Neural crest cell (in vitro differentiated cells): ENCODE measurements around the gene NUP62. TPM values are rescaled to one million over a fixed set of nuclear protein-coding genes. Genes with fewer than 3 reads are reported as not detected.
"Not testable (repeated sequence)": the region's sequence is repeated elsewhere in the genome, so short reads cannot be mapped to it uniquely, and the experiment has no call there.

ENCODE experiments used
- DNase-seq: peaks from one replicate; pipeline ENCODE4 v3.0.0; 2021; ENCODE audit warnings: low read depth, mixed read lengths, low spot score
- H3K27ac Mint-ChIP-seq: one replicate; pipeline ENCODE4 v1.8.0; 2021; ENCODE audit warnings: mild to moderate bottlenecking, mixed read lengths; ENCODE audit not compliant: unreplicated experiment
- H3K27me3 Mint-ChIP-seq: 2 replicates; pipeline ENCODE4 v1.8.0; 2021; ENCODE audit warnings: low read depth, mild to moderate bottlenecking, mixed read lengths
- H3K36me3 Mint-ChIP-seq: 2 replicates; pipeline ENCODE4 v1.8.0; 2021; ENCODE audit warnings: low read depth, mild to moderate bottlenecking, mixed read lengths
- H3K4me1 Mint-ChIP-seq: 2 replicates; pipeline ENCODE4 v1.8.0; 2021; ENCODE audit warnings: mixed read lengths
- H3K4me3 Mint-ChIP-seq: one replicate; pipeline ENCODE4 v1.8.0; 2021; ENCODE audit warnings: mild to moderate bottlenecking, mixed read lengths
- H3K9me3 Mint-ChIP-seq: 2 replicates; pipeline ENCODE4 v1.8.0; 2021; ENCODE audit warnings: mixed read lengths
- total RNA-seq: library from RNA; stranded (reverse); gene quantifications from 2 replicates; pipeline ENCODE4 v1.2.1, GENCODE V29; 2021
- TF ChIP-seq, protein P1 (sequence below): fragments of 200-600 bp; sonication (generic); conservative IDR thresholded peaks from 2 replicates; pipeline ENCODE4 v1.5.0; 2021; ENCODE audit warnings: antibody characterized with exemption, mild to moderate bottlenecking

NUP62 gene
- total RNA-seq, 1 donor from 2014 or later: 127 TPM

DNA sequence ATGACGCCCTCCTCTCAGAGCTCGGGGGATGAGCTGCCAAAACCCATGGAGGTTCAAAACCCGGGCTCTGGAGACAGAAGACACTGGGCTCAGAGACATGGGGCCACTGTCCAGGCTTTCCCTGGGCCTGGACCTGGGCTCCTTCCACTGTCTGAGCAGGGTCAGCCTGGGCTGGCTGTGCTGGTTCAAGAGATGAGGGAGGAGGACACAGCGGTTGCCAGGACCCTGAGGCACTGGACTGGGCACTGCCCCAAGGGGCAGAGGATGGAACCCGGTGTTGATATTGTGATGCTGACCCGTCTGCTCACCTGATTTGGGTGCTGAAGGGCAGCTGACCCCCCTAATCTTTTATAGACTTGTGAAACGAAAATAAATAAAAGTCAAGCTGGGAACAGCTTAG is 45.7 kb upstream of the NUP62 start:
- TF ChIP-seq, protein P1, sequence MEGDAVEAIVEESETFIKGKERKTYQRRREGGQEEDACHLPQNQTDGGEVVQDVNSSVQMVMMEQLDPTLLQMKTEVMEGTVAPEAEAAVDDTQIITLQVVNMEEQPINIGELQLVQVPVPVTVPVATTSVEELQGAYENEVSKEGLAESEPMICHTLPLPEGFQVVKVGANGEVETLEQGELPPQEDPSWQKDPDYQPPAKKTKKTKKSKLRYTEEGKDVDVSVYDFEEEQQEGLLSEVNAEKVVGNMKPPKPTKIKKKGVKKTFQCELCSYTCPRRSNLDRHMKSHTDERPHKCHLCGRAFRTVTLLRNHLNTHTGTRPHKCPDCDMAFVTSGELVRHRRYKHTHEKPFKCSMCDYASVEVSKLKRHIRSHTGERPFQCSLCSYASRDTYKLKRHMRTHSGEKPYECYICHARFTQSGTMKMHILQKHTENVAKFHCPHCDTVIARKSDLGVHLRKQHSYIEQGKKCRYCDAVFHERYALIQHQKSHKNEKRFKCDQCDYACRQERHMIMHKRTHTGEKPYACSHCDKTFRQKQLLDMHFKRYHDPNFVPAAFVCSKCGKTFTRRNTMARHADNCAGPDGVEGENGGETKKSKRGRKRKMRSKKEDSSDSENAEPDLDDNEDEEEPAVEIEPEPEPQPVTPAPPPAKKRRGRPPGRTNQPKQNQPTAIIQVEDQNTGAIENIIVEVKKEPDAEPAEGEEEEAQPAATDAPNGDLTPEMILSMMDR: no peak
- Mint-ChIP-seq H3K27me3 (no peaks in the 10 kb centered on the region), H3K4me3 (no peak overlapping the region), H3K9me3 (no peaks in the 10 kb centered on the region), H3K4me1 (no peaks in the 10 kb centered on the region), H3K36me3 (no peaks in the 10 kb centered on the region), H3K27ac (no peak overlapping the region)
- DNase-seq: no peak

DNA sequence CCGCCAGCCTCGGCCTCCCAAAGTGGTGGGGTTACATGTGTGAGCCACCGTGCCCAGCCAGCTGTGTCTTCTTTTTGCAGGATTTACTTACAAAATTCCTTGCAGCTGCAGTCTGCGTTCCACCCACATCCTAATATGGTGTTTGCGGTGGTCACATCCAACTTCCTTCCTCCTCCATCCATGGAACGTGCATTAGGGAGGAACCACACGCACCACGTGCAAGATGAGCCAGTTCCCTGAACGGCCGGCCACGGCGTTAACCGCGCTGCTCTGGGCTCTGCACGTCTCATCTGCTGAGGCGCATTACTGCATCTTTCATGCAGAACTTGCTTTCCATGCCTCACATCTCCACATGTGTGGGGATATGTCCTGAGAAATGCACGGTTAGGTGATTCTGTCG is 44.7 kb upstream of the NUP62 start:
- TF ChIP-seq, protein P1: no peak
- Mint-ChIP-seq H3K4me3 (no peak overlapping the region), H3K4me1 (no peaks in the 10 kb centered on the region), H3K27ac (no peak overlapping the region), H3K9me3 (no peaks in the 10 kb centered on the region), H3K27me3 (no peaks in the 10 kb centered on the region), H3K36me3 (no peaks in the 10 kb centered on the region)
- no peak for DNase-seq

DNA sequence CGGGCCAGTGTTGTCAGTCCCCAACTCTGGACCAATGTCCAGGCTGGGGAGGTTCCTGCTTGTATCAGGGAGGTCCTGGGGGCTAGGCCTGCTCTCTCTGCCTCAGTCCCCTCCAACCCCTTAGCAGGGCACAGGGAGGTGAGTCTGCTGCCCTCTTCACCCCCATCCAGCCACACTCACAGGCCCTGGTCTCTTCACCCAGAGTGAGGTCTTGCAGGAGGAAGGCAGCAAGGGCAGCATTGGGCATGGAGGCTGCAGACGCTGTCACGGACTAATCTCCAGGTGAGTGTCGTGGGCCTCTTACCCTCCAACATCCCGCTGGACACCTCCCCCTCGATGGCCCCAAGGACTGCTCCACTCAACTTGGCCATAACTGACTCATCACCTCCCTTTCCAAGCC is 43.5 kb upstream of the NUP62 start:
- H3K4me3 Mint-ChIP-seq: no peak overlapping the region
- H3K27ac Mint-ChIP-seq: no peak overlapping the region
- no peak for DNase-seq
- no peaks in the 10 kb centered on the region for H3K36me3 Mint-ChIP-seq
- H3K27me3 Mint-ChIP-seq: no peaks in the 10 kb centered on the region
- no peaks in the 10 kb centered on the region for H3K9me3 Mint-ChIP-seq
- no peaks in the 10 kb centered on the region for H3K4me1 Mint-ChIP-seq
- TF ChIP-seq, protein P1: no peak

DNA sequence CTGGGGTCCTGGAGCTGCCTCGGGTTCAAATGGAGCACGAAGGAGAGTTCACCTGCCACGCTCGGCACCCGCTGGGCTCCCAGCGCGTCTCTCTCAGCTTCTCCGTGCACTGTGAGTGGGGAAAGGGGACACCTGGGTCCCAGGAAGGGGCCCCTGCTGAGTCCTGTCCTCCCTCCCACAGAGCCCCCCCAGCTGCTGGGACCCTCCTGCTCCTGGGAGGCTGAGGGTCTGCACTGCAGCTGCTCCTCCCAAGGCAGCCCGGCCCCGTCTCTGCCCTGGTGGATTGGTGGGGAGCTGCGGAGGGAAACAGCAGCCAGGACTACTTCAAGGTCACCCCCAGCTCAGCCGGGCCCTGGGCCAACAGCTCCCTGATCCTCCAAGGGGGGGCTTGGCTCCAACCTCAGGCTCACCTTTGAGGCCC is 42.7 kb upstream of the NUP62 start:
- Mint-ChIP-seq H3K9me3 (no peaks in the 10 kb centered on the region), H3K36me3 (no peaks in the 10 kb centered on the region), H3K4me3 (no peak overlapping the region), H3K27ac (no peak overlapping the region), H3K27me3 (no peaks in the 10 kb centered on the region), H3K4me1 (no peaks in the 10 kb centered on the region)
- TF ChIP-seq, protein P1: no peak
- DNase-seq: no peak

DNA sequence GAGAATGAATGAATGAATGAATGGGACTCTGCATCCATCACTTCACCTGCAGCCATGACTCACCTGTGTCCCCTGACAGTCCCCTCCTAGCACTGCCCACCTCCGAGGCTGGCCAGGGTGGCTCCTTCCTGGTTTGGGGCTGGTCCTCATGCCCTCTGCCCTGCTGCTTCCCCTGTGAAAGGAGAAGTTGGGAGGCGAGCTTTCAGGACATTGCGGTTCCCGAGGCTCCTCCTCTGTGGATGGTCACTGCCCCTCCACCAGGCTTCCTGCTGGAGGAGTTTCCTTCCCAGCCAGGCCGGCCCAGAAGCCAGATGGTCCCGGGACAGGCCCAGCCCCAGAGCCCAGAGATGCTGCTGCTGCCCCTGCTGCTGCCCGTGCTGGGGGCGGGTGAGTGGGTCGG is 40.1 kb upstream of the NUP62 start:
- not testable (repeated sequence) for H3K27me3 Mint-ChIP-seq, H3K4me1 Mint-ChIP-seq, H3K9me3 Mint-ChIP-seq, H3K27ac Mint-ChIP-seq, DNase-seq, H3K4me3 Mint-ChIP-seq, H3K36me3 Mint-ChIP-seq

DNA sequence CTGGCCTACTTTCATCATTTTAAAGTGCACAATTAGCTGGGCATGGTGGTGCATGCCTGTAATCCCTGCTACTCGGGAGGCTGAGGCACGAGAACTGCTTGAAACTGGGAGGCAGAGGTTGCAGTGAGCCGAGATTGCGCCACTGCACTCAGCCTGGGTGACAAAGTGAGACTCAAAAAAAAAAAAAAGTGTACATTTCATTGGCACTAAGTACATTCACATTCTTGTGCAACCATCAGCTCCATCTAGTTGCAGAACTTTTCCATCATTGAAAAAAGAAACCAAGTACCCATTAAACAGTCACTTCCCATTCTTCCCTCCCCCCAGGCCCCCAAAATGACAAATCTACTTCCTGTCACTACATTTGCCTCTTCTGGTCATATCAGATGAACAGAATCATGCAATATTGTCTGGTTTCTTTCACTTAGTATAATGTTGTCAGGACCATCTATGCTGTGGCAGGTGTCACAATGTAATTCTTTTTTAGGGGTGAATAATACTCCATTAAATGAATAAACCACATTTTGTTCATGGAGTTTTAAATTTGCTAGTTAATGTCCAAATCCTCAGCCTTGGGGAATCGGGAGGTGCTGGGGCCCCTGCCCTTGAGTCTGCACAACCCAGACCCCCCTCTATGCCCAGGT is 39.1 kb upstream of the NUP62 start:
- Mint-ChIP-seq H3K36me3 (no peaks in the 10 kb centered on the region), H3K27me3 (no peaks in the 10 kb centered on the region), H3K4me1 (no peaks in the 10 kb centered on the region), H3K27ac (no peak overlapping the region), H3K4me3 (no peak overlapping the region), H3K9me3 (no peaks in the 10 kb centered on the region)
- no peak for DNase-seq
- TF ChIP-seq, protein P1: no peak

DNA sequence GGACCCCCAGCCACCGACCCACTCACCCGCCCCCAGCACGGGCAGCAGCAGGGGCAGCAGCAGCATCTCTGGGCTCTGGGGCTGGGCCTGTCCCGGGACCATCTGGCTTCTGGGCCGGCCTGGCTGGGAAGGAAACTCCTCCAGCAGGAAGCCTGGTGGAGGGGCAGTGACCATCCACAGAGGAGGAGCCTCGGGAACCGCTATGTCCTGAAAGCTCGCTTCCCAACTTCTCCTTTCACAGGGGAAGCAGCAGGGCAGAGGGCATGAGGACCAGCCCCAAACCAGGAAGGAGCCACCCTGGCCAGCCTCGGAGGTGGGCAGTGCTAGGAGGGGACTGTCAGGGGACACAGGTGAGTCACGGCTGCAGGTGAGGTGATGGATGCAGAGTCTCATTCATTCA is 31.7 kb upstream of the NUP62 start, which contains the start of gene SIGLEC11:
Gene SIGLEC11 (minus strand): TSS at position 193 of the 400 bp plus-strand sequence. CDS start 91 bp downstream, at position 102.
- H3K9me3 Mint-ChIP-seq, H3K27me3 Mint-ChIP-seq, H3K4me3 Mint-ChIP-seq, H3K36me3 Mint-ChIP-seq, DNase-seq, H3K4me1 Mint-ChIP-seq, H3K27ac Mint-ChIP-seq: not testable (repeated sequence)

DNA sequence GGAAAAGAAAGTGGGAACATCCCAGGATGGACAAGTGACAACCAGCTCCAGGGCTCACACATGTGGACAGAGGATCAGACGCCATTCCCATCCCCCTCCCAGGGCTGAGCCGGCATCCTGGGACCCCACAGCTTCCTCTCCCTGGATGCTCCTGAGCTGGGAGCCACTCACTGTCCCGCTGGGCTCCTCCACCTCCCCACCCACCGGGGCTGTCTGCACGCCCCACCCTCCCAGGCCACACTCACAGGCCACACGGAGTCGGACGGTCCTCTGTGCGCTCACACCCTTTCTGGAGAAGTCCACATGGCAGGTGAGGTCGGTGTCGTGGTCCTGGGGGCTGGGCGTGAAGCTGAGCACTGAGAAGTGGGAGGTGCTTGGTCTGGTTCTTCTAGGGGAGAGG is 30.6 kb upstream of the NUP62 start:
- H3K4me3 Mint-ChIP-seq, H3K36me3 Mint-ChIP-seq, H3K27me3 Mint-ChIP-seq, H3K27ac Mint-ChIP-seq, H3K9me3 Mint-ChIP-seq, H3K4me1 Mint-ChIP-seq, DNase-seq: not testable (repeated sequence)

DNA sequence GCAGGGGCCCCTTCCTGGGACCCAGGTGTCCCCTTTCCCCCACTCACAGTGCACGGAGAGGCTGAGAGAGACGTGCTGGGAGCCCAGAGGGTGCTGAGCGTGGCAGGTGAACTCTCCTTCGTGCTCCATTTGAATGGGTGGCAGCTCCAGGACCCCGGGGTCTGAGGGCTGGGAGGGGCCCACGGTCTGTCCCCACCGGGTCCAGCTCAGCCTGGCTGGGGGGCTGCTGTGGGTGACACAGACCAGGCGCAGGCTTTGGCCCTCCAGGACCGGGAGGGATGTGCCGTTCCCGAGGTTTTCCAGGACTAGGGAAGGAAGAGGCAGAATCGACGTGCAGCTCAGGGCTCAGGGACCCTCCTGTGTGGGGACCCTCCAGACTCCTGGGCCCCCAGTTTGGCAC is 29.3 kb upstream of the NUP62 start:
- not testable (repeated sequence) for DNase-seq, H3K4me3 Mint-ChIP-seq, H3K27me3 Mint-ChIP-seq, H3K4me1 Mint-ChIP-seq, H3K36me3 Mint-ChIP-seq, H3K27ac Mint-ChIP-seq, H3K9me3 Mint-ChIP-seq
